Neural progenitor cell (in vitro differentiated cells): ENCODE data around the gene CBLN1.

ENCODE experiments used
- CTCF ChIP-seq: fragments of 200-600 bp; sonication (generic); IDR thresholded peaks from 2 replicates; pipeline ENCODE4 v1.5.1; 2017; ENCODE audit warnings: antibody characterized with exemption, mild to moderate bottlenecking
- EZH2 ChIP-seq: fragments of 200-600 bp; sonication (generic); IDR thresholded peaks from 2 replicates; pipeline ENCODE4 v1.6.1; 2017; ENCODE audit warnings: antibody characterized with exemption, mild to moderate bottlenecking, moderate library complexity

GRCh38 chr16:49273771-49274170 lies 7.9 kb downstream of the CBLN1 start:
- no peak for TF ChIP-seq CTCF
- no peak for TF ChIP-seq EZH2
